Spleen (tissue), 7 donors: ENCODE measurements around the gene CERS5.

Source experiments
- POLR2A ChIP-seq, 3 donors: fragments of 450-650 bp; IDR thresholded peaks; one replicate each; pipeline ENCODE4 v1.5.1; 2017; ENCODE audit warnings: antibody characterized with exemption in 3 of 3, mild to moderate bottlenecking in 1 of 3
- POLR2AphosphoS5 ChIP-seq, 3 donors: sonication (generic); formaldehyde crosslinking; IDR thresholded peaks; one replicate each; pipeline ENCODE4 v1.5.1; 2017; ENCODE audit warnings: antibody characterized with exemption in 3 of 3
- TF ChIP-seq, protein P1 (sequence below), 11 experiments: fragments of 200-600 bp in 7 of 11; fragments of 450-650 bp in 4 of 11; sonication (generic) in 4 of 11; IDR thresholded peaks in 8 of 11; conservative IDR thresholded peaks in 3 of 11; 1 replicate in 7 of 11; 2 replicates in 4 of 11; pipeline versions ENCODE4 v1.4.0 to v1.8.0; 2016 to 2021; ENCODE audit warnings: antibody characterized with exemption in 11 of 11, inconsistent platforms in 4 of 11, mild to moderate bottlenecking in 1 of 11
- donor health status: DM: no; HTN: no; CAD: no; lungs with moderate emphysema.
- donor health status: DM: no; HTN: no; CAD: no.
- donor health status: DM: no; HTN: no; CAD: no.

GRCh38 chr12:50123203-50123602 lies 44.0 kb downstream of the CERS5 start:
- TF ChIP-seq, protein P1, sequence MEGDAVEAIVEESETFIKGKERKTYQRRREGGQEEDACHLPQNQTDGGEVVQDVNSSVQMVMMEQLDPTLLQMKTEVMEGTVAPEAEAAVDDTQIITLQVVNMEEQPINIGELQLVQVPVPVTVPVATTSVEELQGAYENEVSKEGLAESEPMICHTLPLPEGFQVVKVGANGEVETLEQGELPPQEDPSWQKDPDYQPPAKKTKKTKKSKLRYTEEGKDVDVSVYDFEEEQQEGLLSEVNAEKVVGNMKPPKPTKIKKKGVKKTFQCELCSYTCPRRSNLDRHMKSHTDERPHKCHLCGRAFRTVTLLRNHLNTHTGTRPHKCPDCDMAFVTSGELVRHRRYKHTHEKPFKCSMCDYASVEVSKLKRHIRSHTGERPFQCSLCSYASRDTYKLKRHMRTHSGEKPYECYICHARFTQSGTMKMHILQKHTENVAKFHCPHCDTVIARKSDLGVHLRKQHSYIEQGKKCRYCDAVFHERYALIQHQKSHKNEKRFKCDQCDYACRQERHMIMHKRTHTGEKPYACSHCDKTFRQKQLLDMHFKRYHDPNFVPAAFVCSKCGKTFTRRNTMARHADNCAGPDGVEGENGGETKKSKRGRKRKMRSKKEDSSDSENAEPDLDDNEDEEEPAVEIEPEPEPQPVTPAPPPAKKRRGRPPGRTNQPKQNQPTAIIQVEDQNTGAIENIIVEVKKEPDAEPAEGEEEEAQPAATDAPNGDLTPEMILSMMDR (IDR thresholded peaks at IDR 0.05 in 8 of 11, conservative IDR thresholded peaks at IDR 0.05 in 3 of 11): no peak
- TF ChIP-seq POLR2A (IDR thresholded peaks at IDR 0.05) (no peak), POLR2AphosphoS5 (IDR thresholded peaks at IDR 0.05) (no peak)
